ENCODE results near the gene FLNB. TPM values are rescaled to one million over a fixed set of nuclear protein-coding genes. Genes with fewer than 3 reads are reported as not detected.
A peak's percentile ranks its signal among the peaks of the same experiment; 100 is the strongest.

FLNB gene
- total RNA-seq, 2 donors from 2014 or later: 331 to 408 TPM

- TF ChIP-seq POLR2AphosphoS5 (IDR thresholded peaks at IDR 0.05) (no peak), POLR2A (IDR thresholded peaks at IDR 0.05) (no peak), CTCF (IDR thresholded peaks at IDR 0.05) (no peak)
- Histone ChIP-seq H3K4me3 (no peak overlapping the region), H3K27ac (peak overlapping the region in 1 of 2 donors; percentile 64), H3K27me3 (replicated peaks; ENCODE audit: insufficient read depth) (no peaks in the 10 kb centered on the region), H3K36me3 (peaks cover 2 to 19% of the 10 kb centered on the region in 2 donors), H3K4me1 (replicated peaks) (peaks cover 9% of the 10 kb centered on the region), H3K9me3 (no peaks in the 10 kb centered on the region)
- DNase-seq (ENCODE audit: low spot score): no peak
- intact Hi-C loops (cut with DNase I): no loop called here
- 89% methylated on average over 3 of the region's 3 CpGs for WGBS
Observed at GRCh38 chr3:58105196-58105595, 97.0 kb downstream of the FLNB start.

GRCh38 chr3:58106061-58106460, 97.8 kb downstream of the FLNB start:
- peaks cover 9% of the 10 kb centered on the region for H3K4me1 ChIP-seq (replicated peaks)
- no peaks in the 10 kb centered on the region for H3K9me3 ChIP-seq
- intact Hi-C loops (cut with DNase I): no loop called here
- H3K36me3 ChIP-seq: peaks cover 2 to 19% of the 10 kb centered on the region in 2 donors
- DNase-seq (ENCODE audit: low spot score): no peak
- H3K27me3 ChIP-seq (replicated peaks; ENCODE audit: insufficient read depth): no peaks in the 10 kb centered on the region
- no peak overlapping the region for H3K27ac ChIP-seq
- WGBS: 98% methylated on average over 2 of the region's 2 CpGs
- TF ChIP-seq POLR2A (IDR thresholded peaks at IDR 0.05) (no peak), POLR2AphosphoS5 (IDR thresholded peaks at IDR 0.05) (no peak), CTCF (IDR thresholded peaks at IDR 0.05) (no peak)
- no peak overlapping the region for H3K4me3 ChIP-seq

- Histone ChIP-seq H3K27me3 (replicated peaks; ENCODE audit: insufficient read depth) (no peaks in the 10 kb centered on the region), H3K4me1 (replicated peaks) (peaks cover 9% of the 10 kb centered on the region), H3K36me3 (peaks cover 2 to 20% of the 10 kb centered on the region in 2 donors), H3K4me3 (no peak overlapping the region), H3K27ac (peak overlapping the region in 1 of 2 donors; percentile 7), H3K9me3 (no peaks in the 10 kb centered on the region)
- no peak for DNase-seq (ENCODE audit: low spot score)
- WGBS: 98% methylated on average over 8 of the region's 8 CpGs
- TF ChIP-seq CTCF (IDR thresholded peaks at IDR 0.05): no peak
- no peak for TF ChIP-seq POLR2A (IDR thresholded peaks at IDR 0.05)
- intact Hi-C loops (cut with DNase I): no loop called here
Observed at GRCh38 chr3:58106640-58107039, 98.4 kb downstream of the FLNB start.

GRCh38 chr3:58107597-58107996, 99.4 kb downstream of the FLNB start:
- no peak overlapping the region for H3K4me3 ChIP-seq
- peaks cover 2 to 29% of the 10 kb centered on the region in 2 donors for H3K36me3 ChIP-seq
- peak overlapping the region in 1 of 2 donors; percentile 7 for H3K27ac ChIP-seq
- intact Hi-C loops (cut with DNase I): no loop called here
- H3K9me3 ChIP-seq: no peaks in the 10 kb centered on the region
- peaks cover 15% of the 10 kb centered on the region for H3K4me1 ChIP-seq (replicated peaks)
- no peak for DNase-seq (ENCODE audit: low spot score)
- H3K27me3 ChIP-seq (replicated peaks; ENCODE audit: insufficient read depth): no peaks in the 10 kb centered on the region
- TF ChIP-seq POLR2AphosphoS5 (IDR thresholded peaks at IDR 0.05) (no peak), CTCF (IDR thresholded peaks at IDR 0.05) (no peak), POLR2A (IDR thresholded peaks at IDR 0.05) (no peak)
- WGBS: 71% methylated on average over 6 of the region's 6 CpGs

- DNase-seq (ENCODE audit: low spot score): no peak
- no peak overlapping the region for H3K4me3 ChIP-seq
- no peak overlapping the region for H3K27ac ChIP-seq
- no peaks in the 10 kb centered on the region for H3K27me3 ChIP-seq (replicated peaks; ENCODE audit: insufficient read depth)
- no peak for TF ChIP-seq CTCF (IDR thresholded peaks at IDR 0.05)
- no peak for TF ChIP-seq POLR2A (IDR thresholded peaks at IDR 0.05)
- TF ChIP-seq POLR2AphosphoS5 (IDR thresholded peaks at IDR 0.05): no peak
- H3K9me3 ChIP-seq: no peaks in the 10 kb centered on the region
- 80% methylated on average over 5 of the region's 5 CpGs for WGBS
- H3K36me3 ChIP-seq: peaks cover 2 to 31% of the 10 kb centered on the region in 2 donors
- intact Hi-C loops (cut with DNase I): no loop called here
- peaks cover 8% of the 10 kb centered on the region for H3K4me1 ChIP-seq (replicated peaks)
Observed at GRCh38 chr3:58109752-58110151, 101.5 kb downstream of the FLNB start.

Data from prostate gland (tissue), 2 donors.